HG03103 (cell line): ENCODE data around the gene CCN5.

Experiments used
- ATAC-seq: cut with Tn5 transposase; IDR thresholded peaks from one replicate; pipeline ENCODE4 v1.9.1; 2021; ENCODE audit warnings: low read depth; ENCODE audit not compliant: unreplicated experiment

Gene CCN5

GRCh38 chr20:44714102-44714700 lies 968 bp upstream of the CCN5 start:
- ATAC-seq = no peak

GRCh38 chr20:44715499-44716308 lies 535 bp downstream of the CCN5 start:
- no peak for ATAC-seq

- no peak for ATAC-seq
Observed at GRCh38 chr20:44716309-44717106, 1.3 kb downstream of the CCN5 start.

DNA sequence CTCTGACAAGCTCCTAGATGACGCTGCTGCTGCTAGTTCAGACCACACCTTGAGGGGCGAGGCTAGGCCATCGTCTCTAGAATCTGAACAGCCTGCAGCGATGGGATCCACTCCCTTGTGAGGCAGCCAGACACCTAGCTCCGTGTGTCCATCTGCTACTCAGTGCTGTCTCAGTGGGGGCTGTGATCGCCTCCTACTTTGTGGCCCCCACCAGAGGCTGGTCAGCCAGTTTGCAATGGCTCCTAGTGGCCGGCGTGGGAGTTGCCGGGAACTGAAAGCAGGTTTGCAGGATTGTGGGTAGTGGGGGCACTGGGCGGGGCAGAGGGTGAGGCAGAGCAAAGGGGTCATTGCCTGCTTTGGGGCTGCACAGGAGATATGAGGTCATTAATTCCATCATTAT lies 2.8 kb downstream of the CCN5 start:
- no peak for ATAC-seq

- ATAC-seq = no peak
Observed at GRCh38 chr20:44719841-44720240, 4.7 kb downstream of the CCN5 start.

GRCh38 chr20:44720621-44720996 lies 5.4 kb downstream of the CCN5 start:
- ATAC-seq = no peak

DNA sequence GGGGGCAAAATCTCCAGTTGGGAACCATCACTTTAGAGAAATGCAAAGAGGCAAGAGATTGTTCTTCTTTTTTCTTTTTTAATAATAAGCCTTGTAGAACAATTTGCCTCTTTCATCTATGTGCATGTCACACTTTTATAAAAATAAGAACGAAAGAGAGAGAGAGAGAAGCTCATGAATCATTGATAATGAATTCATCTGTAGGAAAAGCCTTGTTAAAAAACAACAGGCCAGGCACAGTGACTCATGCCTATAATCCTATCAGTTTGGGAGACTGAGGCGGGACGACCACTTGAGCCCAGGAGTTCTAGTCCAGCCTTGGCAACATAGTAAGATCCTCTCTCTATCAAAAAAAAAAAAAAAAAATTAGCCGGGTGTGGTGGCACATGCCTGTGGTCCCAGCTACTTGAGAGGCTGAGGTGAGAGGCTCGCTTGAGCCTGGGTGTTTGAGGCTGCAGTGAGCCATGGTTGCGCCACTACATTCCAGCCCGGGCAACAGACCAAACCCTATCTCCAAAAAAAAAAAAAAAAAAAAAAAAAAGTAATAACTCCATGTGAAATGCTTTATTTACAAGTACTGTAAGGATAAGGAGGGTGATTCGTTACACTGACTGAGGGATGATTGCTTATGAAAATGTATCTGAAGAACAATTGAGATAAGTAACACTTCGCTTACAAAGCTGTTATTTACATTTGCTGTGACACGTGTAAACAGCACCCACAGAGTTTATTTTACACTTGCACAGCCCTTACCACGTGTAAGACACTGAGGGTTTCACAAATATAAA lies 6.0 kb downstream of the CCN5 start:
- ATAC-seq = no peak

- no peak for ATAC-seq
Observed at GRCh38 chr20:44721785-44722054, 6.6 kb downstream of the CCN5 start.

GRCh38 chr20:44722990-44723389 lies 7.8 kb downstream of the CCN5 start:
- no peak for ATAC-seq

DNA sequence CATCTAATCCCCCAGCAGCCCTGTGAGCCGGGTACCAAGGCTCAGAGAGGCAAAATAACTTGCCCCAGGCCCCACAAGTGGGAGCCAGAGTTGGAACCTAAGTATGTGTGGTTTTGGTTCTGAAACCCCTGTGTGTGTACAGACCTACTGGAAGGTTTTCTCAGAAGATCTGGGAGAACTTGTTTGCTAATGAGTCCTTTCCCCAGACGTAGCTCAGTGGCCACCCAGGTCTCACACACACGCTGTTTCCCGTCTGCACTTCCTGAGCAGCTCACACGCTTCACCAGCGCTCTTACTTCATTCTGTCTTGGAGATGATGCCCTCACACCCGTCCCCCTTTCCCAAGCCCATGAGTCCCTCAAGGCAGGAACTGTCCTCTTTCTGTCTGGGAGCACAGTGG lies 8.2 kb downstream of the CCN5 start:
- no peak for ATAC-seq

- no peak for ATAC-seq
Observed at GRCh38 chr20:44723798-44724362, 8.7 kb downstream of the CCN5 start.

GRCh38 chr20:44724423-44725091 lies 9.4 kb downstream of the CCN5 start:
- ATAC-seq = no peak

DNA sequence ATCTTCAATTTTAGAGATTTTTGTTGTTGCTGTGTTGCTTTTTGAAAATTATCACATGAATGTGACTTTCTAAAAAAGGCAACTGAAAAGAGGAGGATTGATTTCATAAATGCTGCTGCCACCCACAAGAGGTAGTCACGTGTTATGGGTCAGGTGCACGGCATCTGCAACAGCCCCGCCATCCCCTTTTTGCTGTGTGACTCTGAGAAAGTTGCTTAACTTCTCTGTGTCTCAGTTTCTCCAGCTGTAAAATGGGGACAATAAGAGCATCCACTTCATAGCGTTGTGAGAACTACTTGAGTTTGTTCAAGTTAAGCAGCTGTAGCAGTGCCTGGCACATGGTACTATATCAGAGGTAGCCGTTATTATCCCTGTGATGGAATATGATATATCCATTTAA lies 10.7 kb downstream of the CCN5 start:
- ATAC-seq = no peak

DNA sequence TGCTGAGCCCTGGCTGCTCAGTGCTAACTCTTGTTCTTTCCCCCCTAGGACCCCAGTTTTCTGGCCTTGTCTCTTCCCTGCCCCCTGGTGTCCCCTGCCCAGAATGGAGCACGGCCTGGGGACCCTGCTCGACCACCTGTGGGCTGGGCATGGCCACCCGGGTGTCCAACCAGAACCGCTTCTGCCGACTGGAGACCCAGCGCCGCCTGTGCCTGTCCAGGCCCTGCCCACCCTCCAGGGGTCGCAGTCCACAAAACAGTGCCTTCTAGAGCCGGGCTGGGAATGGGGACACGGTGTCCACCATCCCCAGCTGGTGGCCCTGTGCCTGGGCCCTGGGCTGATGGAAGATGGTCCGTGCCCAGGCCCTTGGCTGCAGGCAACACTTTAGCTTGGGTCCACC lies 11.9 kb downstream of the CCN5 start:
- no peak for ATAC-seq

GRCh38 chr20:44727651-44728050 lies 12.5 kb downstream of the CCN5 start:
- ATAC-seq = no peak

DNA sequence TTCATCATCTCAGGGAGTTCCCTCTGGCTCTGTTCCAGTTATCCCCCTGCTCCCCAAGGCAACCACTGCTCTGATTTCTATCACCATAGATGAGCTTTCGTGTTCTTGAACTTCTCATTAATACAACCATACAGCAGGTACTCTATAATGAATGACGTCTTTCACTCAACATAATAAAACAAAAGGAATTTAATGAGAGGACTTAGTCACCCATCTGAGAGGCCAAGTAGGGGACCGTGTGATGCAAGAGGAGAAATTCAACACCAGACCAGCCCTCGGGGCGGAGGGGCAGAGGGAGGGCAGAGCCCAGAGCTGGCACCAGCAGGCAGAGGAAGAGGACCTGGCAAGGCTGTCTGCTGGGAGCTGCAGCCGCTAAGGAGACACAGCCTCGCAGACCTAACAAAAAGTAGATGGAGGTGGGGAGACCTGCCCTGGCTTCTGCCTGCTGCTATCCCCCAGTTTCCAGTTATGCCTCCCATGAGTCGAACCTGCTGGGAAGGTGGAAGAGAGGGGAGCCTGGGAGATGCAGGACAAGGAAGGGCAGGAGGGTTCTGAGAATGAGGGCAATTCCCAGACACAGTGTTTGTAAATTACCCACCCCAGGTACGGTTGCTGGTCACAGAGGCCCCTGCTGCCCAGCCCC lies 13.8 kb downstream of the CCN5 start:
- no peak for ATAC-seq

DNA sequence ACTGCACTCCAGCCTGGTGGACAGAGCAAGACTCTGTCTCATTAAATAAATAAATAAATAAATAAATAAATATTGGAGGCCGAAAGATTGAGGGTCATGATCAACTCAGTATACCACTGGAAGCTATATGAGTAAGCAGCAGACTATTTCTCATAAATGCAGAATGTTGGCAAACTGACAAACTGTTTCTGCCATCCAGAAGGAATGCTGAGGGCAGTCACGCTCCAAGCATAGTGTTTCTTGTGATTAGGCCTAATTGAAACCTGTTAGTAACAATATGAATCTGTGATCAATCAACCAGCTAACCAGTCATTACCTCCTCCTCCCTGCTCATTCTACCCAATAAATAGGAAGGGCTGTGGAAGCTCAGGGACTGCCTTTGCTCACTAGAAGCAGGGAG lies 15.3 kb downstream of the CCN5 start:
- ATAC-seq = no peak

- ATAC-seq = no peak
Observed at GRCh38 chr20:44731657-44732056, 16.5 kb downstream of the CCN5 start.

GRCh38 chr20:44732327-44732726 lies 17.2 kb downstream of the CCN5 start:
- no peak for ATAC-seq
